Body of pancreas (tissue), 4 donors: ENCODE results near the gene PIK3AP1.

Experiments
- POLR2A ChIP-seq, 3 donors: fragments of 450-650 bp; IDR thresholded peaks; one replicate each; pipeline ENCODE4 v1.6.1; 2016; ENCODE audit warnings: antibody characterized with exemption in 3 of 3, mild to moderate bottlenecking in 2 of 3
- TF ChIP-seq, protein P1 (sequence below), 7 experiments: fragments of 450-650 bp in 4 of 7; fragments of 200-600 bp in 3 of 7; sonication (generic) in 3 of 7; IDR thresholded peaks; one replicate each; pipeline ENCODE4 v1.5.1; 2016 to 2019; ENCODE audit warnings: antibody characterized with exemption in 7 of 7

DNA sequence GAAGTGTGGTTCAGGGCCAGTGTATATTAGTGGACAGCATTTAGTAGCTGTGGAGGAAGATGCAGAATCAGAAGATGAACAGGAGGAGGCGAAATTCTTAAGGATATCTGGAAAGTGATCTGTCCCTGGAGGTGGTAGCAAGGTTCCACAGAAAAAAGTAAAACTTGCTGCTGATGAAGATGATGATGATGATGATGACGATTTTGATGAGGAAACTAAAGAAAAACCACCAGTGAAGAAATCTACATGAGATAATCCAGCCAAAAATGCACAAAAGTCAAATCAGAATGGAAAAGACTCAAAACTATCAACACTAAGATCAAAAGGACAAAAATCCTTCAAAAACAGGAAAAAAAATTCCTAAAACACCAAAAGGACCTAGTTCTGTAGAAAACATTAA lies 159.8 kb downstream of the PIK3AP1 start:
- TF ChIP-seq, protein P1, sequence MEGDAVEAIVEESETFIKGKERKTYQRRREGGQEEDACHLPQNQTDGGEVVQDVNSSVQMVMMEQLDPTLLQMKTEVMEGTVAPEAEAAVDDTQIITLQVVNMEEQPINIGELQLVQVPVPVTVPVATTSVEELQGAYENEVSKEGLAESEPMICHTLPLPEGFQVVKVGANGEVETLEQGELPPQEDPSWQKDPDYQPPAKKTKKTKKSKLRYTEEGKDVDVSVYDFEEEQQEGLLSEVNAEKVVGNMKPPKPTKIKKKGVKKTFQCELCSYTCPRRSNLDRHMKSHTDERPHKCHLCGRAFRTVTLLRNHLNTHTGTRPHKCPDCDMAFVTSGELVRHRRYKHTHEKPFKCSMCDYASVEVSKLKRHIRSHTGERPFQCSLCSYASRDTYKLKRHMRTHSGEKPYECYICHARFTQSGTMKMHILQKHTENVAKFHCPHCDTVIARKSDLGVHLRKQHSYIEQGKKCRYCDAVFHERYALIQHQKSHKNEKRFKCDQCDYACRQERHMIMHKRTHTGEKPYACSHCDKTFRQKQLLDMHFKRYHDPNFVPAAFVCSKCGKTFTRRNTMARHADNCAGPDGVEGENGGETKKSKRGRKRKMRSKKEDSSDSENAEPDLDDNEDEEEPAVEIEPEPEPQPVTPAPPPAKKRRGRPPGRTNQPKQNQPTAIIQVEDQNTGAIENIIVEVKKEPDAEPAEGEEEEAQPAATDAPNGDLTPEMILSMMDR (IDR thresholded peaks at IDR 0.05), result no peak
- no peak for TF ChIP-seq POLR2A (IDR thresholded peaks at IDR 0.05)
